Panc1 (cell line): ENCODE results near the gene YOD1. TPM values are rescaled to one million over a fixed set of nuclear protein-coding genes. Genes with fewer than 3 reads are reported as not detected.

ENCODE experiments used
- ATAC-seq: fragments of 200-7000 bp; cut with Tn5 transposase; 2 replicates; pipeline ENCODE4 v1.9.1; 2020; ENCODE audit warnings: mild to moderate bottlenecking, moderate library complexity
- BruUV-seq: library from RNA; stranded (reverse); fragments of 400-500 nt; replicated peaks from 2 replicates; lab custom pipeline; 2021; lab: Mats Ljungman, UMichigan
- CTCF ChIA-PET: fragments of 300-600 bp; sonication (Branson Sonifier 250); formaldehyde crosslinking; loops from one replicate; lab custom pipeline; 2022; ENCODE audit warnings: antibody characterized with exemption; lab: Charles Lee
- POLR2A ChIA-PET: fragments of 300-600 bp; sonication (Branson Sonifier 250); formaldehyde crosslinking; loops from one replicate; lab custom pipeline; 2022; ENCODE audit warnings: antibody characterized with exemption; lab: Charles Lee
- DNase-seq: peaks from one replicate; pipeline ENCODE4 v3.0.0-alpha.2; 2010; ENCODE audit warnings: low read depth, low spot score
- H3K27ac ChIP-seq: 2 replicates; pipeline ENCODE4 v1.5.1; 2011; ENCODE audit warnings: mild to moderate bottlenecking, low read length, inconsistent platforms
- H3K27me3 ChIP-seq: fragments of 200-500 bp; sonication (Bioruptor generic); 2 replicates; pipeline ENCODE4 v1.6.0; 2014; ENCODE audit warnings: low read length, inconsistent platforms; ENCODE audit not compliant: control insufficient read depth, insufficient read depth
- H3K36me3 ChIP-seq: fragments of 200-500 bp; sonication (Bioruptor generic); 2 replicates; pipeline ENCODE4 v1.5.1; 2014; ENCODE audit warnings: inconsistent platforms, mild to moderate bottlenecking, low read length, moderate library complexity; ENCODE audit not compliant: control insufficient read depth, insufficient read depth
- H3K4me1 ChIP-seq: 2 replicates; pipeline ENCODE4 v1.5.1; 2011; ENCODE audit warnings: inconsistent platforms, mild to moderate bottlenecking, low read length, moderate library complexity; ENCODE audit not compliant: control insufficient read depth, insufficient read depth
- H3K4me3 ChIP-seq, 2 experiments: 2 replicates each; pipeline ENCODE4 v1.5.1; 2011 to 2012; ENCODE audit warnings: low read depth in 2 of 2, low read length in 2 of 2, mild to moderate bottlenecking in 2 of 2, inconsistent platforms in 1 of 2, moderate library complexity in 1 of 2
- H3K9me3 ChIP-seq: fragments of 200-500 bp; sonication (Bioruptor generic); 2 replicates; pipeline ENCODE4 v1.5.1; 2014; ENCODE audit warnings: low read depth, mild to moderate bottlenecking, inconsistent platforms, low read length, moderate library complexity; ENCODE audit not compliant: control insufficient read depth, insufficient read depth
- POLR2AphosphoS5 ChIP-seq: IDR thresholded peaks from 2 replicates; pipeline ENCODE4 v1.6.1; 2012; ENCODE audit warnings: mild to moderate bottlenecking, low read depth, low read length, moderate library complexity
- SIN3A ChIP-seq: IDR thresholded peaks from 2 replicates; pipeline ENCODE4 v1.6.1; 2012; ENCODE audit warnings: low read depth, mild to moderate bottlenecking, low read length, moderate library complexity, borderline replicate concordance; ENCODE audit not compliant: insufficient read depth
- TCF7L2 ChIP-seq: IDR thresholded peaks from 2 replicates; pipeline ENCODE4 v1.6.1; 2011; ENCODE audit warnings: mild to moderate bottlenecking, low read depth, low read length, inconsistent platforms
- in situ Hi-C: cut with HindIII; loops from 2 replicates; pipeline ENCODE4 v1.10.0; 2016; ENCODE audit warnings: low sequenced_read_pairs, low pct_unique_long_range_greater_than_20kb
- intact Hi-C: fragments of 100-400 bp; cut with micrococcal nuclease; formaldehyde crosslinking; loops from one replicate; pipeline ENCODE4 v1.10.0; 2022; ENCODE audit not compliant: unreplicated experiment
- total RNA-seq: library from RNA; stranded (reverse); gene quantifications from one replicate; pipeline ENCODE4 v1.2.1, GENCODE V29; 2021; ENCODE audit not compliant: unreplicated experiment
- TF ChIP-seq, protein P1 (sequence below), 2 experiments: IDR thresholded peaks; 2 replicates each; pipeline ENCODE4 v1.6.1; 2011 to 2012; ENCODE audit warnings: low read depth in 2 of 2, control low read depth in 1 of 2, low read length in 1 of 2, mild to moderate bottlenecking in 1 of 2, moderate library complexity in 1 of 2; ENCODE audit not compliant: insufficient read depth in 1 of 2
- TF ChIP-seq, protein P2 (sequence below): fragments of 450-650 bp; IDR thresholded peaks from 2 replicates; pipeline ENCODE4 v1.5.1; 2017; ENCODE audit warnings: mild to moderate bottlenecking

Gene YOD1
- total RNA-seq, 1 experiment from 2014 or later, result 7.1 TPM

DNA sequence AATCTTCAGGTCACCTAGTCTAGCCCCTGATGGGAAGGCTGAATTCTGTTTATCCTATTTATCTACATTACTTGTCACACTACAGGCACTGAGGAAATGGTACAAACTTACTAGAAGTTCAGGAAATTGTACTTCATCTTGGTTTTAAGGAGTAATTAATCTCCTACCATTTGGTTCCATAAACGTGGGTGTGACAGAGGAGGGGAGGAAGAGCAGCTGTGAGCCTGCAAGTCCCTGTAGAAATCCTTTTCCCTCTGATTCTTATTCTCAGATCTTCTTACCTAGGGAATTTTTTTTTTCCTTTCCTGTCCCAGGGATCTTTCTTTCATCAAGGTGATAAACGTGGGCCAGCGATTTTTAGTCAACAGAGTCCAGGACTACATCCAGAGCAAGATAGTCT is 16.2 kb upstream of the YOD1 start:
- no peaks in the 10 kb centered on the region for H3K4me1 ChIP-seq
- in situ Hi-C loops, result no loop called here

DNA sequence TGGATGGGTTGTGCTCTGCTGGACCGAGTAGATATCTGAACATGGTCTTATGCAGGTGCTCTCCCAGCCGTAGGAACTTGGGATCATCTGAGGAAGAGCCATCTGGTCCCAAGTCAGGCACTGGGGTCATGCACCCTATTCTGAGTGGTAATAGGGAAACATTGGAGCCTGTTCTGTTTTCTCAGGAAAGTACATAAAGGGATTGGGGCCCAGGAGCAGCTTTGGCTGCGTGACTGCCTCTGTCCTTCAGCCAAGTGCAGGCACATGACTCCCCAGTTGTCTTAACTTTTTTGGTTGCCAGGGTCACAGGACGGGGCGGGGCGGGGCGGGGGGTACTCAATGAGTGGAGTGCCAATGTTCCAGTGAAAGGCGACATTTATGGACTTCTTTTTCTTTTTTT is 13.6 kb upstream of the YOD1 start:
- ChIA-PET CTCF (no interaction called here), POLR2A (interaction anchor here (0.7 kb wide), 1 partner anchor 359 kb away, joined by 6 read pairs; no protein-coding TSS in a partner anchor)
- no peaks in the 10 kb centered on the region for H3K4me1 ChIP-seq
- BruUV-seq, result no TSS peak
- ATAC-seq (no peak), DNase-seq (no peak)
- no peak overlapping the region for H3K27ac ChIP-seq
- in situ Hi-C loops, result no loop called here
- H3K4me3 ChIP-seq, result no peak overlapping the region
- intact Hi-C loops, result no loop called here
- TF ChIP-seq SIN3A, result no peak
- no peak for TF ChIP-seq POLR2AphosphoS5
- TF ChIP-seq, protein P1, sequence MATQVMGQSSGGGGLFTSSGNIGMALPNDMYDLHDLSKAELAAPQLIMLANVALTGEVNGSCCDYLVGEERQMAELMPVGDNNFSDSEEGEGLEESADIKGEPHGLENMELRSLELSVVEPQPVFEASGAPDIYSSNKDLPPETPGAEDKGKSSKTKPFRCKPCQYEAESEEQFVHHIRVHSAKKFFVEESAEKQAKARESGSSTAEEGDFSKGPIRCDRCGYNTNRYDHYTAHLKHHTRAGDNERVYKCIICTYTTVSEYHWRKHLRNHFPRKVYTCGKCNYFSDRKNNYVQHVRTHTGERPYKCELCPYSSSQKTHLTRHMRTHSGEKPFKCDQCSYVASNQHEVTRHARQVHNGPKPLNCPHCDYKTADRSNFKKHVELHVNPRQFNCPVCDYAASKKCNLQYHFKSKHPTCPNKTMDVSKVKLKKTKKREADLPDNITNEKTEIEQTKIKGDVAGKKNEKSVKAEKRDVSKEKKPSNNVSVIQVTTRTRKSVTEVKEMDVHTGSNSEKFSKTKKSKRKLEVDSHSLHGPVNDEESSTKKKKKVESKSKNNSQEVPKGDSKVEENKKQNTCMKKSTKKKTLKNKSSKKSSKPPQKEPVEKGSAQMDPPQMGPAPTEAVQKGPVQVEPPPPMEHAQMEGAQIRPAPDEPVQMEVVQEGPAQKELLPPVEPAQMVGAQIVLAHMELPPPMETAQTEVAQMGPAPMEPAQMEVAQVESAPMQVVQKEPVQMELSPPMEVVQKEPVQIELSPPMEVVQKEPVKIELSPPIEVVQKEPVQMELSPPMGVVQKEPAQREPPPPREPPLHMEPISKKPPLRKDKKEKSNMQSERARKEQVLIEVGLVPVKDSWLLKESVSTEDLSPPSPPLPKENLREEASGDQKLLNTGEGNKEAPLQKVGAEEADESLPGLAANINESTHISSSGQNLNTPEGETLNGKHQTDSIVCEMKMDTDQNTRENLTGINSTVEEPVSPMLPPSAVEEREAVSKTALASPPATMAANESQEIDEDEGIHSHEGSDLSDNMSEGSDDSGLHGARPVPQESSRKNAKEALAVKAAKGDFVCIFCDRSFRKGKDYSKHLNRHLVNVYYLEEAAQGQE (IDR thresholded peaks at IDR 0.05; ENCODE audit: insufficient read depth in 1 of 2, low read depth in 2 of 2, low read length in 1 of 2), result no peak
- TF ChIP-seq, protein P2, sequence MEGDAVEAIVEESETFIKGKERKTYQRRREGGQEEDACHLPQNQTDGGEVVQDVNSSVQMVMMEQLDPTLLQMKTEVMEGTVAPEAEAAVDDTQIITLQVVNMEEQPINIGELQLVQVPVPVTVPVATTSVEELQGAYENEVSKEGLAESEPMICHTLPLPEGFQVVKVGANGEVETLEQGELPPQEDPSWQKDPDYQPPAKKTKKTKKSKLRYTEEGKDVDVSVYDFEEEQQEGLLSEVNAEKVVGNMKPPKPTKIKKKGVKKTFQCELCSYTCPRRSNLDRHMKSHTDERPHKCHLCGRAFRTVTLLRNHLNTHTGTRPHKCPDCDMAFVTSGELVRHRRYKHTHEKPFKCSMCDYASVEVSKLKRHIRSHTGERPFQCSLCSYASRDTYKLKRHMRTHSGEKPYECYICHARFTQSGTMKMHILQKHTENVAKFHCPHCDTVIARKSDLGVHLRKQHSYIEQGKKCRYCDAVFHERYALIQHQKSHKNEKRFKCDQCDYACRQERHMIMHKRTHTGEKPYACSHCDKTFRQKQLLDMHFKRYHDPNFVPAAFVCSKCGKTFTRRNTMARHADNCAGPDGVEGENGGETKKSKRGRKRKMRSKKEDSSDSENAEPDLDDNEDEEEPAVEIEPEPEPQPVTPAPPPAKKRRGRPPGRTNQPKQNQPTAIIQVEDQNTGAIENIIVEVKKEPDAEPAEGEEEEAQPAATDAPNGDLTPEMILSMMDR, result no peak
- no peak for TF ChIP-seq TCF7L2
- peaks cover 3% of the 10 kb centered on the region for H3K36me3 ChIP-seq
- no peaks in the 10 kb centered on the region for H3K27me3 ChIP-seq
- H3K9me3 ChIP-seq, result no peaks in the 10 kb centered on the region

More for the DNA sequence above, 16.2 kb upstream of the YOD1 start:
- peaks cover 3% of the 10 kb centered on the region; the same call in 1 of the 2 replicates for H3K36me3 ChIP-seq
- DNase-seq (no peak), ATAC-seq (no peak)
- ChIA-PET CTCF (no interaction called here), POLR2A (no interaction called here)
- TF ChIP-seq, protein P1 (IDR thresholded peaks at IDR 0.05; ENCODE audit: insufficient read depth in 1 of 2, low read depth in 2 of 2, low read length in 1 of 2), result no peak
- TF ChIP-seq, protein P2, result no peak
- no peak for TF ChIP-seq TCF7L2
- no peak for TF ChIP-seq POLR2AphosphoS5
- TF ChIP-seq SIN3A, result no peak
- H3K4me3 ChIP-seq, result no peak overlapping the region
- no peak overlapping the region for H3K27ac ChIP-seq
- H3K27me3 ChIP-seq, result no peaks in the 10 kb centered on the region
- H3K9me3 ChIP-seq, result no peaks in the 10 kb centered on the region
- no TSS peak for BruUV-seq
- intact Hi-C loops, result no loop called here
